BE2C (cell line): ENCODE results near the gene CEP128.

ENCODE experiments used
- DNase-seq: peaks from one replicate; pipeline ENCODE4 v3.0.0-alpha.2; 2020
- H3K27me3 ChIP-seq: fragments of 250-450 bp; sonication (Bioruptor Pico); 2 replicates; pipeline ENCODE4 v1.5.1; 2020; ENCODE audit warnings: mild to moderate bottlenecking
- H3K36me3 ChIP-seq: fragments of 250-450 bp; sonication (Bioruptor Pico); 2 replicates; pipeline ENCODE4 v1.5.1; 2020; ENCODE audit warnings: mild to moderate bottlenecking
- H3K4me1 ChIP-seq: fragments of 250-450 bp; sonication (Bioruptor Pico); 2 replicates; pipeline ENCODE4 v1.5.1; 2020
- H3K4me3 ChIP-seq: 2 replicates; pipeline ENCODE4 v1.5.1; 2011; ENCODE audit warnings: low read depth, low read length
- H3K9me3 ChIP-seq: fragments of 250-450 bp; sonication (Bioruptor Pico); 2 replicates; pipeline ENCODE4 v1.5.1; 2020
- TF ChIP-seq, protein P1 (sequence below): IDR thresholded peaks from 2 replicates; pipeline ENCODE4 v1.5.1; 2012; ENCODE audit warnings: mild to moderate bottlenecking, low read depth, low read length

Gene CEP128

DNA sequence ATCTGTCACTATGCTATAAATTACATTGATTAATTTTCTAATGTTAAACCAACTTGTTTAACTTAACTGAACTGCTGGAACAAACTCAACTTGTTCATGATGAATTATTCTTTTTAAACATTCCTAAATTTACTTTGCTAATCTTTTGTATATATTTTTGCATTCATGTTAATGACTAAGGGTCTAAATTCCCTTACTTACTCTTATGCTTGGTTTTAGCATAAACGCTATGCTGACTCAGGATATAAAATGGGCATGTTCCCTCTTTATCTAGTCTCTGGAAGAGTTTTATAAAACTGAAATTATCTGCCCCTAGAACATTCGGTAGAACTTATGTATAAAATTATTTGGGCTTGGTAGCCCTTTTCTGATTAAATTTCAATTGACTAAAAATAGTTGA is 387.4 kb downstream of the CEP128 start:
- DNase-seq, result no peak
- Histone ChIP-seq H3K4me3 (no peak overlapping the region), H3K4me1 (no peaks in the 10 kb centered on the region), H3K36me3 (no peaks in the 10 kb centered on the region), H3K27me3 (no peaks in the 10 kb centered on the region), H3K9me3 (no peaks in the 10 kb centered on the region)
- TF ChIP-seq, protein P1, sequence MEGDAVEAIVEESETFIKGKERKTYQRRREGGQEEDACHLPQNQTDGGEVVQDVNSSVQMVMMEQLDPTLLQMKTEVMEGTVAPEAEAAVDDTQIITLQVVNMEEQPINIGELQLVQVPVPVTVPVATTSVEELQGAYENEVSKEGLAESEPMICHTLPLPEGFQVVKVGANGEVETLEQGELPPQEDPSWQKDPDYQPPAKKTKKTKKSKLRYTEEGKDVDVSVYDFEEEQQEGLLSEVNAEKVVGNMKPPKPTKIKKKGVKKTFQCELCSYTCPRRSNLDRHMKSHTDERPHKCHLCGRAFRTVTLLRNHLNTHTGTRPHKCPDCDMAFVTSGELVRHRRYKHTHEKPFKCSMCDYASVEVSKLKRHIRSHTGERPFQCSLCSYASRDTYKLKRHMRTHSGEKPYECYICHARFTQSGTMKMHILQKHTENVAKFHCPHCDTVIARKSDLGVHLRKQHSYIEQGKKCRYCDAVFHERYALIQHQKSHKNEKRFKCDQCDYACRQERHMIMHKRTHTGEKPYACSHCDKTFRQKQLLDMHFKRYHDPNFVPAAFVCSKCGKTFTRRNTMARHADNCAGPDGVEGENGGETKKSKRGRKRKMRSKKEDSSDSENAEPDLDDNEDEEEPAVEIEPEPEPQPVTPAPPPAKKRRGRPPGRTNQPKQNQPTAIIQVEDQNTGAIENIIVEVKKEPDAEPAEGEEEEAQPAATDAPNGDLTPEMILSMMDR, result no peak

DNA sequence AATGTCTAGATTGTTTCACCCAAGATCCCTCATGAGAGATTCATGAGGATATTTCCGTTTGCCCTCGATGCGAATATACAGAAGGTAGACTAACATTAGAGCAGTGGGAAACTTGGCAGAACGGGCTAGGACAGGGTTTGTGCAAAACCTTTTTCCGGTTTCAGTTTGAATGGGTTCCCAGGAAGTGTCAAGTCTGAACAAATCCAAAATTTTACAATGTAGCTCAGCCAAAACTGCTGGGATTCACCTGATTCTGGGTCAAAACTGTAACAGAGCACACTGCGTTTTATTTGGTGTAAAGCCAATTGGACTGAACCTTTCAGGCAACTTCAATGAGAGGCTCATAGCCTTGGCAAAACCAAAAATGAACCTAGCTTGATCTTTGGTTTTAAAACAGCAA is 392.4 kb downstream of the CEP128 start:
- no peaks in the 10 kb centered on the region for H3K9me3 ChIP-seq
- no peaks in the 10 kb centered on the region for H3K27me3 ChIP-seq
- no peaks in the 10 kb centered on the region for H3K4me1 ChIP-seq
- TF ChIP-seq, protein P1, result no peak
- no peak overlapping the region for H3K4me3 ChIP-seq
- DNase-seq, result no peak
- no peaks in the 10 kb centered on the region for H3K36me3 ChIP-seq

DNA sequence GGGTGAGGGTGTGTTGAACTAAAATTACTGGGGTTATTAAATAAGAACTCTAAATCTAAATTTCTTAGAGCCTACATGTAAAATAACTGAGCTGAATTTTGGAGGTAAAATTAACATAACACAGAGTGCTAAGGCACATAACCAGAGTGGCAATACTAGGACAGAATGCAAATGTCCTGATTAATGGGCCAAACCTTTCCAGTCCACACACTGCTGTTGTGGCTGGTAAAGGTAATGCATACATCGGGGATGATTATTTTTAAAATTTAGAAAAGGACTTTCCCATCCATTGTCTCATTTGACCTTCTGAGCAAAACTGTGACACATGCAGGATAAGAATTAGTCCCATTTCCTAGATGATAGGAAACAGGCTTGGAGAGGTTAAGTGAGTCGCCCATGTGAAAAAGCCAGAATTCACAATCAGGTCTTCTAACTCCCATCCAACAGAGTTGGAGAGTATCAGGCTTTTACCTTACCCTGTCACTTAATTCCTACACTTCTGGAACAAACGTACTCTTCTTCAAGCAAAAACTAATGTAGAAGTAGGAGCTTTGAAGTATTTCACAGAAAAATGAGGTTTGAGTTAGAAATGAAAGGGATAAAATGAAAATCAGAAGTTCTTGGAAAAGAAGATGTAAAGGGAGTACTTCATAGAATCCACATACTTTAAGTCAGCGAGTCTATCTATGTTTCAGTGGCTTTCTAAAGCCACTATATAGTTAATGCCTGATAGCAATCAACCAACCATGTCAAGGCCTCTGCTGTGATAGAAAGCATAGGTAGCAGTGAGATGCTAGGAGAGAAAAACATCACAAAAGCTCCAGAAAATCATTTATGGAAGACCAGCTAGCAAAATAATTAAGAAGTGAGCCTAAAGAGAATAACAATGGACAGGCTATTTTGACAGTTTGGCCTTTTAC is 395.3 kb downstream of the CEP128 start:
- no peaks in the 10 kb centered on the region; the same call in 1 of the 2 replicates for H3K36me3 ChIP-seq
- TF ChIP-seq, protein P1, result no peak
- no peaks in the 10 kb centered on the region for H3K9me3 ChIP-seq
- no peak overlapping the region for H3K4me3 ChIP-seq
- no peaks in the 10 kb centered on the region for H3K27me3 ChIP-seq
- DNase-seq, result no peak
- H3K4me1 ChIP-seq, result peaks cover 6% of the 10 kb centered on the region; the same call in 1 of the 2 replicates

DNA sequence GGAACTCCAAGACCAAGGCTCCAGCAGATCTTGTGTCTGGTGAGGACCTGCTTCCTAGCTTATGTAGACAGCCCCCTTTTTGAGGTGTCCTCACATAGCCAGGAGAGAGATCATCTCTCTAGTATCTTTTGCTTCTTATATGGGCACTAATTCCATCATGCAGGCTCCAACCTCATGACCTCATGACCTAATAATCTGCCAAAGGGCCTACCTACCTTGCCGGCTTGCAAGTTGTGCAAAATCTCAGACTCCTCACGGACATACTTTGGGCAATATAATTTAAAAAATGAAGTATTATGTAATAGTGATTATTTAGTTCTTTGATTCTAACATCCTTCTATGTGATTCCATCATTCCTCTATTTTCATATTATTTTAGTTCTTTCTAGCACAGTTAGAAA is 397.2 kb downstream of the CEP128 start:
- H3K4me3 ChIP-seq, result no peak overlapping the region
- TF ChIP-seq, protein P1, result no peak
- no peak for DNase-seq
- no peaks in the 10 kb centered on the region; the same call in 1 of the 2 replicates for H3K36me3 ChIP-seq
- no peaks in the 10 kb centered on the region for H3K9me3 ChIP-seq
- H3K4me1 ChIP-seq, result peaks cover 6% of the 10 kb centered on the region; the same call in 1 of the 2 replicates
- H3K27me3 ChIP-seq, result no peaks in the 10 kb centered on the region

DNA sequence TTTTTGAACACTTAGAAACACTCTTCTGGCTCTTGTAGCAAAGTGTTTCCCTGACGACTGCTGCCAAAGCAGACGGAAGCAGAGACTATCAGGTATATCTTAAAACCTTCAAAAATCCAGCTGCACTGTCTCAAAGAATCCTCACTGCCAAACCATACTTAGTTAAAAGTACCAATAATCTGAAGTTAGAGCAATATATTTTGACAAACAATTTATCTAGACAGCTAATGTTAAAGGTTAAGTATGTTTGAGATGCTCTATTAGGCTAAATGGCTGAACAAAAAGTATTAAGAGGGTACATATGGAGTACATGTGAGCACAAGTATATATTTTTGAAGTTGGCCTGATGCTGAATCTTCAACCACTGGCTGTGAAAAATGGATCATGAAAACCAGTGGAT is 398.3 kb downstream of the CEP128 start:
- Histone ChIP-seq H3K4me1 (peaks cover 6% of the 10 kb centered on the region; the same call in 1 of the 2 replicates), H3K9me3 (no peaks in the 10 kb centered on the region), H3K4me3 (no peak overlapping the region), H3K36me3 (no peaks in the 10 kb centered on the region; the same call in 1 of the 2 replicates), H3K27me3 (no peaks in the 10 kb centered on the region)
- no peak for DNase-seq
- TF ChIP-seq, protein P1, result no peak
